Mesenchymal stem cell (in vitro differentiated cells and primary cell): ENCODE measurements around the gene SLCO3A1.

ENCODE experiments used
- DNase-seq: peaks from one replicate; pipeline ENCODE4 v3.0.0-alpha.2; 2013
- H2AFZ ChIP-seq: one replicate; pipeline ENCODE4 v1.6.1; 2013; ENCODE audit warnings: low read depth, mild to moderate bottlenecking, control low read depth, inconsistent platforms, low read length, moderate library complexity
- H2AK5ac ChIP-seq: 2 replicates; pipeline ENCODE4 v1.6.1; 2013; ENCODE audit warnings: low read length, moderate library complexity, mild to moderate bottlenecking, inconsistent platforms; ENCODE audit not compliant: severe bottlenecking
- H2BK120ac ChIP-seq: one replicate; pipeline ENCODE4 v1.6.1; 2013; ENCODE audit warnings: low read depth, mild to moderate bottlenecking, inconsistent platforms, low read length, moderate library complexity
- H2BK12ac ChIP-seq, 2 experiments: one replicate each; pipeline ENCODE4 v1.6.1; 2013; ENCODE audit warnings: inconsistent platforms in 2 of 2, low read length in 2 of 2, mild to moderate bottlenecking in 2 of 2, moderate library complexity in 2 of 2, control low read depth in 1 of 2
- H2BK15ac ChIP-seq: one replicate; pipeline ENCODE4 v1.6.1; 2013; ENCODE audit warnings: mild to moderate bottlenecking, low read depth, inconsistent platforms; ENCODE audit not compliant: poor library complexity, severe bottlenecking
- H2BK5ac ChIP-seq: 2 replicates; pipeline ENCODE4 v1.6.1; 2013; ENCODE audit warnings: low read depth, mild to moderate bottlenecking, low read length, control low read depth, inconsistent platforms; ENCODE audit not compliant: poor library complexity, severe bottlenecking
- H3K14ac ChIP-seq, 2 experiments: one replicate each; pipeline ENCODE4 v1.6.1; 2013; ENCODE audit warnings: inconsistent platforms in 2 of 2, low read length in 2 of 2, control low read depth in 1 of 2, mild to moderate bottlenecking in 1 of 2, moderate library complexity in 1 of 2
- H3K18ac ChIP-seq, 2 experiments: one replicate each; pipeline ENCODE4 v1.6.1; 2013; ENCODE audit warnings: inconsistent platforms in 2 of 2, low read length in 2 of 2, control low read depth in 1 of 2, low read depth in 1 of 2, mild to moderate bottlenecking in 1 of 2
- H3K23ac ChIP-seq, 2 experiments: one replicate each; pipeline ENCODE4 v1.6.1; 2013; ENCODE audit warnings: inconsistent platforms in 2 of 2, low read length in 2 of 2, mild to moderate bottlenecking in 2 of 2, moderate library complexity in 2 of 2, control low read depth in 1 of 2
- H3K27ac ChIP-seq: 2 replicates; pipeline ENCODE4 v1.5.1; 2013; ENCODE audit warnings: mild to moderate bottlenecking, moderate library complexity, low read length, control low read depth, inconsistent platforms; ENCODE audit not compliant: poor library complexity, severe bottlenecking
- H3K27me3 ChIP-seq, 2 experiments: 2 replicates each; pipeline versions ENCODE4 v1.6.1 to v1.7.0; 2013; ENCODE audit warnings: low read length in 2 of 2, mild to moderate bottlenecking in 2 of 2, moderate library complexity in 2 of 2, control low read depth in 1 of 2, inconsistent platforms in 1 of 2; ENCODE audit not compliant: control insufficient read depth in 1 of 2, insufficient read depth in 1 of 2
- H3K36me3 ChIP-seq, 2 experiments: 2 replicates each; pipeline versions ENCODE4 v1.6.1 to v1.7.0; 2013; ENCODE audit warnings: low read length in 2 of 2, control low read depth in 1 of 2, inconsistent platforms in 1 of 2, low read depth in 1 of 2, mild to moderate bottlenecking in 1 of 2; ENCODE audit not compliant: insufficient read depth in 2 of 2, control insufficient read depth in 1 of 2
- H3K4ac ChIP-seq, 2 experiments: one replicate each; pipeline ENCODE4 v1.6.1; 2013; ENCODE audit warnings: inconsistent platforms in 2 of 2, low read length in 2 of 2, mild to moderate bottlenecking in 2 of 2, moderate library complexity in 2 of 2, control low read depth in 1 of 2, low read depth in 1 of 2
- H3K4me1 ChIP-seq: 2 replicates; pipeline ENCODE4 v1.6.1; 2013; ENCODE audit warnings: low read depth, low read length, control low read depth; ENCODE audit not compliant: control insufficient read depth, insufficient read depth
- H3K4me2 ChIP-seq: 2 replicates; pipeline ENCODE4 v1.6.1; 2013; ENCODE audit warnings: low read length, mild to moderate bottlenecking, inconsistent platforms; ENCODE audit not compliant: poor library complexity, severe bottlenecking
- H3K4me3 ChIP-seq, 2 experiments: 2 replicates each; pipeline versions ENCODE4 v1.5.1 to v1.7.0; 2013; ENCODE audit warnings: low read length in 2 of 2, mild to moderate bottlenecking in 2 of 2, control low read depth in 1 of 2, low read depth in 1 of 2; ENCODE audit not compliant: insufficient read depth in 1 of 2
- H3K79me1 ChIP-seq: replicated peaks from 2 replicates; pipeline ENCODE4 v1.6.1; 2013; ENCODE audit warnings: mild to moderate bottlenecking, control low read depth, low read length, inconsistent platforms; ENCODE audit not compliant: poor library complexity, severe bottlenecking
- H3K9ac ChIP-seq: 2 replicates; pipeline ENCODE4 v1.7.0; 2013; ENCODE audit warnings: mild to moderate bottlenecking, low read length, moderate library complexity
- H3K9me3 ChIP-seq: 2 replicates; pipeline ENCODE4 v1.7.0; 2013; ENCODE audit warnings: mild to moderate bottlenecking, low read length; ENCODE audit not compliant: control insufficient read depth
- H4K8ac ChIP-seq: one replicate; pipeline ENCODE4 v1.6.1; 2013; ENCODE audit warnings: inconsistent platforms, mild to moderate bottlenecking, low read length, moderate library complexity
- H4K91ac ChIP-seq: one replicate; pipeline ENCODE4 v1.6.1; 2013; ENCODE audit warnings: mild to moderate bottlenecking, low read length, inconsistent platforms
- WGBS: methylation state at CpG from one replicate; pipeline ENCODE4 v1.1.7; 2013; ENCODE audit warnings: mixed read lengths; 5-methylcytosine and 5-hydroxymethylcytosine counted together

SLCO3A1 gene

GRCh38 chr15:92087211-92087610 lies 233.7 kb downstream of the SLCO3A1 start:
- Histone ChIP-seq H3K4me3 (no peak overlapping the region), H3K27ac (no peak overlapping the region), H2AK5ac (no peak overlapping the region), H3K9ac (no peak overlapping the region), H3K79me1 (no peaks in the 10 kb centered on the region), H3K4me1 (no peaks in the 10 kb centered on the region), H3K23ac (no peak overlapping the region), H4K8ac (no peak overlapping the region), H4K91ac (no peak overlapping the region), H3K9me3 (no peaks in the 10 kb centered on the region), H3K36me3 (no peaks in the 10 kb centered on the region), H3K14ac (no peak overlapping the region), H2BK120ac (no peak overlapping the region), H2BK12ac (no peak overlapping the region), H3K4ac (no peak overlapping the region), H3K4me2 (no peak overlapping the region), H3K18ac (no peak overlapping the region), H2AFZ (no peak overlapping the region), H3K27me3 (no peaks in the 10 kb centered on the region), H2BK15ac (no peak overlapping the region), H2BK5ac (no peak overlapping the region)
- no peak for DNase-seq
- WGBS: no CpG with 5 or more reads among the region's 2 CpGs

DNA sequence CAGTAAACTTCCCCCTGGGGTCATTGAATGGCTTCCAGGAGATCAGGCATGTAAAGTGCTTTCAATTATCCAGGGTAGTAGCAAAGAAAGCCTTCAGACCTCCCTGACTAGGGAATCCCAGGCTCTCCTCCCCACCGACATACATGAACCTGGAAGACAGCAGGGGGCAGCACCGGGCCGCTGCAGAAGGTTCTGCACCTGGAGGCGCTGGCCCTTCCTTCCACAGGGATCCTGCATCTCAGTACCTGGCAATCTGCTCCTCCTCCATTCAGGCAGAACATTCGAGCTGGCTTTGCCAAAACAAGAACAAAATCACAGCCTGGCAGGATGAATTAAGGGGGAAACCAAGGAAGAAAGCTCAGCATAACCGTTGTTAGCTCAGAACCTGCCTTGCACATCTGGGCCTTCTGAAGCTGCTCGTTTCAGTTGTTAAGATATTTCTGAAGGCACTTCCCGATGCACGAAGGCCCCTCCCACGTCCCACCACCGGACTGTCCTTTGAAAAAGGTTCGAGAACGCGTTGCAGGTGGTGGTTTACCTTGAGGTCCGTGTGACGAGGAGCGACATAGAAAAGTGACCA lies 237.7 kb downstream of the SLCO3A1 start:
- Histone ChIP-seq H2AFZ (no peak overlapping the region), H3K23ac (no peak overlapping the region), H3K9ac (no peak overlapping the region), H2BK5ac (no peak overlapping the region), H3K4me1 (no peaks in the 10 kb centered on the region), H4K8ac (no peak overlapping the region), H3K27ac (no peak overlapping the region), H4K91ac (no peak overlapping the region), H2BK12ac (no peak overlapping the region), H2AK5ac (no peak overlapping the region), H3K18ac (no peak overlapping the region), H3K9me3 (no peaks in the 10 kb centered on the region), H3K4me2 (no peak overlapping the region), H3K4ac (no peak overlapping the region), H3K27me3 (no peaks in the 10 kb centered on the region), H2BK15ac (no peak overlapping the region), H3K36me3 (peaks cover 0 to 14% of the 10 kb centered on the region in 2 experiments), H3K4me3 (no peak overlapping the region), H2BK120ac (no peak overlapping the region), H3K14ac (no peak overlapping the region), H3K79me1 (no peaks in the 10 kb centered on the region)
- 63% methylated on average over 16 of the region's 17 CpGs for WGBS
- DNase-seq: no peak

DNA sequence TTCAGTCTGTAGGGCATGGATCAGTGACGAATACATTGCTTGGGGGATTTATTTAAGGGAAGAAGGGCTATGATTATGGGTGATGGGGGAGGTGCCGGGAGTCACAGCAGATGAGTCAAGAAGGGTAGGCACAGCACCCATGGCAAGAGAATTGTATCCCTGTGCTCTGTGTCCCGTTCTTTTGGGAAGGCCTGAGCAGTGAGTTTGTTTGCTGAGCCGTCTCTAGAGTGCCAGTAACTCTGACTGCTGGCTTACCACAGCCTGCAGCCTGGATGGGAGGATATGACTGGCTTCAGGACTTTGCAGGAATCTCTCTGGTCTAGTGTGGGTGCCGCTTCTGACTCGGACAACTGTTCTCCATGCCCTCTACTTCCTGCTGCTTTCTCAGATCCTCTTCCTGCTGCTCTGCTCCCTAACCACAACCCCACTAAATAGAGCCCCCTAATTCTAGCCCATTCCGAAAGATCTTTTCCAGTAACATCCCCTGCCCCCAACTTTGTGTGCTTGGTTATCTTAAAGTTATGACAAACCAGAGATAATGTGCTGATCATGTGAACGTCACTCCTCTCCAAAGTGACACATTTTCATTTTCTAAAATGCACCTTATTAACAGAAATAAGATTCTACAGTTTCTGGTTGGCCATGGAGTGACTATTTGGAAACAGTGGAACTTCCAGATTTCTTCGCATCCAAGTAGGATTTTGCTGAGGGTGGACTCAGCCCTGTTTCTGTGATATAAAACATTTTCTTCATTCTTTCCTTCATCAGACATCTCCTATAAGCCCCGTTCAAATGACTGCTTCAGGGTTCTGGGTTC lies 239.0 kb downstream of the SLCO3A1 start:
- Histone ChIP-seq H3K4me3 (no peak overlapping the region), H4K8ac (no peak overlapping the region), H3K4me1 (peaks cover 3% of the 10 kb centered on the region), H3K36me3 (peaks cover 0 to 22% of the 10 kb centered on the region in 2 experiments), H3K27ac (no peak overlapping the region), H2BK120ac (no peak overlapping the region), H3K4me2 (no peak overlapping the region), H3K27me3 (no peaks in the 10 kb centered on the region), H3K79me1 (no peaks in the 10 kb centered on the region), H2AFZ (no peak overlapping the region), H3K14ac (no peak overlapping the region), H2AK5ac (no peak overlapping the region), H3K23ac (no peak overlapping the region), H4K91ac (no peak overlapping the region), H3K4ac (no peak overlapping the region), H2BK5ac (no peak overlapping the region), H2BK12ac (no peak overlapping the region), H3K9me3 (no peaks in the 10 kb centered on the region), H3K9ac (no peak overlapping the region), H2BK15ac (no peak overlapping the region), H3K18ac (no peak overlapping the region)
- WGBS: 81% methylated on average over 9 of the region's 10 CpGs
- no peak for DNase-seq

DNA sequence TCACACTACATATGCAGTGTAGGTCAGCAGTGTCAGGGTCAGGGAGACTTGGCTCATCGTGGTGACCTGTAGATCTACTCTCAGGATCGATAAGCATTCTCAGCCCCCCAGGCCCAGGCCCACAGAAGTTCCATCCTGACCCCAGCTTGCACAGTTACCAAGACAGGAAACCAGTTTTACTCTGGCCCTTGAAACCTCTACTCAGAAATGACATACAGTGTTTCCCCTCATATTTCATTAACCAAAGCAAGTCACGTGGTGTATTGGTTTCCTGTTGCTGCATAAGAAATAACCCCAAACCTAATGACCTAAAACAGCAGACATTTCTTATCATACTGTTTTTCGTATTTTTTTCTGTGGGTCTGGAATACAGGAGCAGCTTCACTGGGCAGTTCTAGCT lies 242.2 kb downstream of the SLCO3A1 start:
- H2BK15ac ChIP-seq: no peak overlapping the region
- no peak overlapping the region for H3K18ac ChIP-seq
- H2BK120ac ChIP-seq: no peak overlapping the region
- H3K4me2 ChIP-seq: no peak overlapping the region
- H4K91ac ChIP-seq: no peak overlapping the region
- no peaks in the 10 kb centered on the region for H3K27me3 ChIP-seq
- no peak overlapping the region for H3K4ac ChIP-seq
- no peaks in the 10 kb centered on the region for H3K9me3 ChIP-seq
- no peak overlapping the region for H2AK5ac ChIP-seq
- peaks cover 0 to 24% of the 10 kb centered on the region in 2 experiments for H3K36me3 ChIP-seq
- H3K14ac ChIP-seq: no peak overlapping the region
- H2AFZ ChIP-seq: no peak overlapping the region
- H4K8ac ChIP-seq: no peak overlapping the region
- no peak overlapping the region for H3K4me3 ChIP-seq
- H3K23ac ChIP-seq: no peak overlapping the region
- no peak for DNase-seq
- H2BK12ac ChIP-seq: no peak overlapping the region
- WGBS: 51% methylated on average over 4 of the region's 4 CpGs
- H3K9ac ChIP-seq: no peak overlapping the region
- peaks cover 3% of the 10 kb centered on the region for H3K4me1 ChIP-seq
- no peak overlapping the region for H3K27ac ChIP-seq
- no peaks in the 10 kb centered on the region for H3K79me1 ChIP-seq
- no peak overlapping the region for H2BK5ac ChIP-seq
